ENCODE results near the gene C1QC.
"Not testable (repeated sequence)": the region's sequence is repeated elsewhere in the genome, so short reads cannot be mapped to it uniquely, and the experiment has no call there.

The C1QC gene

GRCh38 chr1:22650089-22650693, 6.8 kb downstream of the C1QC start:
- no peak for DNase-seq (ENCODE audit: low read depth)

- DNase-seq (ENCODE audit: low read depth) = no peak
Observed at GRCh38 chr1:22651941-22652856, 8.8 kb downstream of the C1QC start.

GRCh38 chr1:22652881-22653316, 9.5 kb downstream of the C1QC start, which contains the start of gene C1QB:
Gene C1QB (plus strand): TSS chr1:22653236. CDS start chr1:22659463, 6,227 bp downstream.
- no peak for DNase-seq (ENCODE audit: low read depth)

DNA sequence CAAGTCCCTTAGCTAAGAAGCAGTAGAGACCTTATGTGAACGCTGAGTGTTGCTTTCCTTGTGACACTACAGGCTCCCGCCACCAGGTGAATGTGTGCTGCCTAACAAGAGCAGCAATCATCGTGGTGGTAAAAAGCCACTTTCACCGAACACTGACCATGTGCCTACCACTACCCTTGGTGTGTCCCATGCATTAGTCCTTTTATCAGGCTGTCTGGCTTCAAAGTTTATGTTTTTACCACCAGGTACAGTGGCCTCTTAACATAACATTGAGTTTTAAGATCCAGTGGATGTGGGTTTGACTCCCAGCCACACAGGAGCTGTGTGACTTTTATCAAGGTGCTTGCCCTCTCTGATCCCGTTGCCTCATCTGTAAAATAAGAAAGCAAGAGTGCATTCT, 11.3 kb downstream of the C1QC start:
- no peak for DNase-seq (ENCODE audit: low read depth)

- DNase-seq (ENCODE audit: low read depth) = no peak
Observed at GRCh38 chr1:22658385-22659163, 15.1 kb downstream of the C1QC start.

GRCh38 chr1:22660716-22661241, 17.3 kb downstream of the C1QC start:
- no peak for DNase-seq (ENCODE audit: low read depth)

- DNase-seq (ENCODE audit: low read depth) = no peak
Observed at GRCh38 chr1:22661880-22662279, 18.4 kb downstream of the C1QC start.

- DNase-seq (ENCODE audit: low read depth) = no peak
Observed at GRCh38 chr1:22662318-22662717, 18.9 kb downstream of the C1QC start.

DNA sequence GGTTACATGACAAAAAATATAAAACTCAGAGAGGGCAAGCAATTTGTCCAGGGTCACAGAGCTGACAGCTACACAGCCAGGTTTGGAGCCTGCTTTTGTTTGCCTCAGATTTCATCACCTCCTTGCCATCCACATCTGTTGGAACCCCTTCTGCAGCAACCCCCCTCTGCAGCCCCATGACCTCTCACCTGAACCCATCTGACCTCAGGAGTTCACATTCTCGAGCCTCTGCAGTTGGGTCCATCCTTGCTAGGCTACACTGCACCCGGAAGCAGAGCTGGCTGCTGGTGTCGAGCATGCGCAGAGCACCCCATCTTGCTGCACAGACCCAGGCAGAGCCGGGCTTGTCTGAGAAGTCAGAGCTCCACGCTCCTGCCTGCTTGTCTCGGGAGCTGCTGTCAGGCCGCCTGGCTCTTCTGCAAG, 19.6 kb downstream of the C1QC start:
- DNase-seq (ENCODE audit: low read depth) = no peak

- DNase-seq (ENCODE audit: low read depth) = no peak
Observed at GRCh38 chr1:22665752-22666151, 22.3 kb downstream of the C1QC start.

- no peak for DNase-seq (ENCODE audit: low read depth)
Observed at GRCh38 chr1:22666412-22666811, 23.0 kb downstream of the C1QC start.

DNA sequence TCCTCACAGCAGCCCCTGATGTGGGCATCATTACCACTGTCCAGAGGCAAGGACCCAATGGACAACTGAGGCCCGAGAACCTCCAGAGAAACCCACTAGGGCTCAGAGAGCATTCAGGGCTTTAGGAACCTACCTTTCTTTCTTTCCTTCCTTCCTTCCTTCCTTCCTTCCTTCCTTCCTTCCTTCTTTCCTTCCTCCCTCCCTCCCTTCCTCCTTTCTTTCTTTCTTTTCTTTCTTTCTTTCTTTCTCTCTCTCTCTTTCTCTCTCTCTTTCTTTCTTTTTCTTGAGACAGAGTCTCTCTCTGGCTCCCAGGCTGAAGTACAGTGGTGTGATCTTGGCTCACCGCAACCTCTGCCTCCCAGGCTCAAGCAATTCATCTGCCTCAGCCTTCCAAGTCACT, 25.4 kb downstream of the C1QC start:
- not testable (repeated sequence) for DNase-seq (ENCODE audit: low read depth)

DNA sequence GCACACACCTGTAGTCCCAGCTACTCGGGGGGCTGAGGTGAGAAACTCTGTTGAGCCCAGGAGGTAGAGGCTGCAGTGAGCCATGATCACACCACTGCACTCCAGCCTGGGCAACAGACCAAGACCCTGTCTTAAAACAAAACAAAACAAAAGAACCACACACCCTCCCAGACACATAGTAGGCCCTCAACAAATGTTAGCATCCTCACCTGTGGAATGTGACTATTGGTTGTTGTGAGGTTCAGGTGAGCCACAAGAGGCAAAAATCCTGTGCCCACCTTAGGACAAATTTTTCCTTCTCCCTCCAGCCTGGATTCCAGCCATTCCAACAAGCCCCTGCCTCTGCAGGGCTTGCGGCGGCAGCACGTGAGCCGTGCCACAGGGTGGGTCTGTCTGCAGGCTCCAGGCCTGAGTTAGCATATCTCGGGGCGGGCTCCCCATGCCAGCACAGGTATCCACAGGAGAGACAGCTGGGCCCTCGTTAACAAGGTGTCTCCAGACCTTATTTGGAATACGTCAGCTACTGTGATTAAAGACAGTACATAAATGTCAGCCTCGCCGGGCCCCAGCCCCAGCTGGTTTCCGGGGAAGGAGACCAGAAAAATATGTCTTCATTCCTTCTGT, 27.0 kb downstream of the C1QC start:
- DNase-seq (ENCODE audit: low read depth) = no peak

- DNase-seq (ENCODE audit: low read depth) = no peak
Observed at GRCh38 chr1:22671999-22672398, 28.6 kb downstream of the C1QC start.

- no peak for DNase-seq (ENCODE audit: low read depth)
Observed at GRCh38 chr1:22673486-22674409, 30.3 kb downstream of the C1QC start.

- DNase-seq (ENCODE audit: low read depth) = no peak
Observed at GRCh38 chr1:22674410-22674749, 30.9 kb downstream of the C1QC start.

GRCh38 chr1:22676151-22676550, 32.7 kb downstream of the C1QC start:
- not testable (repeated sequence) for DNase-seq (ENCODE audit: low read depth)

DNA sequence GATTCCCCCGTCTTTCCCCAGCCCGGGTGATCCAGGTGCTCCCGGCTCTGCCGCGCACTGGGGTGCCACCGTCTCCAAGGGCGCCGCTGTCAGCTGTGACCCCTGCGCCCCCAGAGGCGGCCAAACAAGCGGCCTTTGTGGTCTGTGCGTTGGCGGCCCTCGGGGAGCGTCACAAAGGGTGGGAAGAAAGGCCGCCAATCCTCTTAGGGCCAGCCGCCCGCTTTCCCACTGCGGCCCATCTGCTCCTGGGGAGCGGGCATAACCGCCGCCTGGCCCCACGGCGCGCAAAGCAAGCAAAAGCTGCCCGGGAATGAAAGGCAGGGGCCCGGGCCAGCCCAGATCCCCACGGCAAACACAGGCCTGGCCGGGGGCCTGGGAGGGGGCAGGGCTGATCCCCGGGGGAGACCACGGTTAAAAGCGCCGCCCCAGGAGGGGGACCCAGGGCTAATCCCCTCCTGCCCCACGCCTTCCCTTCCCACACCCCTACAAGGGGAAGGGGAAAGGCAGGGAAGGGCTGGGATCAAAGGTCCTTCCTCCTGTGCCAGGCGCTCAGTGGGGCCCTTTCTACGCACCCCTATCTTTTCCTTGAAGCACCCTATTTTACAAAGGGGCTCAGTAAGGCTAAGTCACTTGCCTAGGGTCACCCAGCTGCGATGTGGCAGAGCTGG, 33.6 kb downstream of the C1QC start:
- DNase-seq (ENCODE audit: low read depth) = no peak

- no peak for DNase-seq (ENCODE audit: low read depth)
Observed at GRCh38 chr1:22677931-22678896, 34.8 kb downstream of the C1QC start.

All from stimulated activated CD8-positive, alpha-beta memory T cell treated with anti-CD3 and anti-CD28 coated beads, Interleukin-4, amount 100 ng/mL, for 24 hours (primary cell).